Osteoblast (primary cell): ENCODE data around the gene CCSAP. TPM values are rescaled to one million over a fixed set of nuclear protein-coding genes. Genes with fewer than 3 reads are reported as not detected.
A peak's percentile ranks its signal among the peaks of the same experiment; 100 is the strongest.

Experiments
- DNase-seq: peaks from one replicate; pipeline ENCODE4 v3.0.0; 2011; ENCODE audit warnings: low spot score, mixed read lengths; ENCODE audit not compliant: insufficient read length; ENCODE audit errors: missing footprints
- H2AFZ ChIP-seq: 2 replicates; pipeline ENCODE4 v1.6.0; 2011; ENCODE audit warnings: mild to moderate bottlenecking, low read length
- H3K27ac ChIP-seq: 2 replicates; pipeline ENCODE4 v1.5.1; 2011; ENCODE audit warnings: mild to moderate bottlenecking, low read depth, low read length, moderate library complexity
- H3K27me3 ChIP-seq: 2 replicates; pipeline ENCODE4 v1.6.0; 2012; ENCODE audit warnings: mild to moderate bottlenecking, control low read depth, inconsistent platforms, low read length, moderate library complexity; ENCODE audit not compliant: insufficient read depth
- H3K36me3 ChIP-seq: 2 replicates; pipeline ENCODE4 v1.5.1; 2011; ENCODE audit warnings: mild to moderate bottlenecking, low read length, control low read depth, moderate library complexity; ENCODE audit not compliant: insufficient read depth
- H3K4me1 ChIP-seq: 2 replicates; pipeline ENCODE4 v1.5.1; 2011; ENCODE audit warnings: mild to moderate bottlenecking, low read length, control low read depth, moderate library complexity; ENCODE audit not compliant: insufficient read depth
- H3K4me2 ChIP-seq: 2 replicates; pipeline ENCODE4 v1.6.0; 2011; ENCODE audit warnings: mild to moderate bottlenecking, low read length; ENCODE audit not compliant: insufficient read depth
- H3K4me3 ChIP-seq: fragments of 200-600 bp; sonication (generic); 3 replicates; pipeline ENCODE4 v1.5.1; 2012; ENCODE audit warnings: mild to moderate bottlenecking, low read length, inconsistent platforms; ENCODE audit not compliant: insufficient read depth
- H3K79me2 ChIP-seq: 2 replicates; pipeline ENCODE4 v1.6.0; 2012; ENCODE audit warnings: mild to moderate bottlenecking, low read length, control low read depth, inconsistent platforms; ENCODE audit not compliant: insufficient read depth
- H3K9me3 ChIP-seq: 2 replicates; pipeline ENCODE4 v1.5.1; 2011; ENCODE audit warnings: low read depth, low read length, control low read depth
- H4K20me1 ChIP-seq: 2 replicates; pipeline ENCODE4 v1.6.0; 2012; ENCODE audit warnings: mild to moderate bottlenecking, low read length, control low read depth; ENCODE audit not compliant: insufficient read depth
- CTCF ChIP-seq: IDR thresholded peaks from 2 replicates; pipeline ENCODE4 v1.5.1; 2011; ENCODE audit warnings: mild to moderate bottlenecking, low read depth, low read length, moderate library complexity; ENCODE audit errors: extremely low read depth
- total RNA-seq: library from RNA; depleted of rRNA; stranded (reverse); fragments of >200 nt; gene quantifications from 2 replicates; pipeline ENCODE4 v1.2.3, GENCODE V29; 2012

The CCSAP gene
- total RNA-seq, 1 donor, result 9.4 TPM

DNA sequence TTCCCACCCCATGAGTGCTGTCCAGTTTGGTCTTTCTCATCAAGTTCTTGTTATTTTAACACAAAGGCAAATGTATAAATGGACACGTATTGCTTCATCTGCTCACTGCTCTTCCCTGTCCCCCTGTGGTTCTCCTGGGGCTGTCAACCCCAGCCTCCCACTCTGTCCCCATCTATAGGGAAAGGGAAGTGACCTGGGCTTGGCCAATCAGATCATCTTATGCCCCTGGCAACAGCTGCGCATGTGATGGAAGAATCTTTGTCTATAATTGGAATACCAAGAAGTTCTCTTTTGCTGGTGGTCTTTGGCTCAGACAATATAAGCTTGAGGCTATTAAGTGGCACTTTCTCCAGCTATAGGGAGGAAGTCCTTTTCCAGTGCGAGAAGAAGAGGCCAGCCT, 4.7 kb upstream of the CCSAP start:
- no peaks in the 10 kb centered on the region for H3K36me3 ChIP-seq
- no peak overlapping the region for H3K4me3 ChIP-seq
- TF ChIP-seq CTCF, result no peak
- H2AFZ ChIP-seq, result no peak overlapping the region
- H4K20me1 ChIP-seq, result no peaks in the 10 kb centered on the region
- H3K4me1 ChIP-seq, result peaks cover 5% of the 10 kb centered on the region
- H3K4me2 ChIP-seq, result no peak overlapping the region
- DNase-seq, result no peak
- H3K27ac ChIP-seq, result no peak overlapping the region
- H3K27me3 ChIP-seq, result peaks cover 3% of the 10 kb centered on the region
- no peaks in the 10 kb centered on the region for H3K9me3 ChIP-seq
- H3K79me2 ChIP-seq, result no peaks in the 10 kb centered on the region

GRCh38 chr1:229344937-229345684, 2.3 kb upstream of the CCSAP start:
- peak; percentile 37 for DNase-seq
- no peaks in the 10 kb centered on the region for H3K27me3 ChIP-seq

GRCh38 chr1:229344139-229344538, 1.3 kb upstream of the CCSAP start:
- Histone ChIP-seq H3K4me2 (peak overlapping the region; percentile 95), H3K4me3 (peak overlapping the region; percentile 51)

More at GRCh38 chr1:229344937-229345684, 2.3 kb upstream of the CCSAP start:
- H3K9me3 ChIP-seq, result no peaks in the 10 kb centered on the region
- no peak overlapping the region for H3K27ac ChIP-seq
- H3K79me2 ChIP-seq, result peaks cover 6% of the 10 kb centered on the region
- no peak overlapping the region for H3K4me2 ChIP-seq
- no peak for TF ChIP-seq CTCF
- no peaks in the 10 kb centered on the region for H4K20me1 ChIP-seq
- H3K4me3 ChIP-seq, result no peak overlapping the region
- H3K4me1 ChIP-seq, result peaks cover 5% of the 10 kb centered on the region
- H3K36me3 ChIP-seq, result no peaks in the 10 kb centered on the region
- no peak overlapping the region for H2AFZ ChIP-seq

More at GRCh38 chr1:229344139-229344538, 1.3 kb upstream of the CCSAP start:
- Histone ChIP-seq H3K36me3 (no peaks in the 10 kb centered on the region), H2AFZ (peak overlapping the region; percentile 20), H3K4me1 (peaks cover 5% of the 10 kb centered on the region), H3K27ac (no peak overlapping the region), H3K27me3 (no peaks in the 10 kb centered on the region), H3K79me2 (peaks cover 15% of the 10 kb centered on the region), H3K9me3 (no peaks in the 10 kb centered on the region), H4K20me1 (no peaks in the 10 kb centered on the region)
- no peak for TF ChIP-seq CTCF
- DNase-seq, result peak; percentile 9
